HG03342 (cell line): ENCODE measurements around the gene C9orf43.
"Not testable (repeated sequence)": the region's sequence is repeated elsewhere in the genome, so short reads cannot be mapped to it uniquely, and the experiment has no call there.

Source experiments
- ATAC-seq: cut with Tn5 transposase; IDR thresholded peaks from one replicate; pipeline ENCODE4 v1.9.1; 2021; ENCODE audit warnings: mild to moderate bottlenecking, moderate library complexity; ENCODE audit not compliant: unreplicated experiment

The C9orf43 gene

GRCh38 chr9:113409883-113410206, 702 bp upstream of the C9orf43 start:
- peak; percentile 1 for ATAC-seq

GRCh38 chr9:113416149-113416721, 5.7 kb downstream of the C9orf43 start:
- ATAC-seq = peak; percentile 94

- ATAC-seq = no peak
Measured at GRCh38 chr9:113417370-113417769, 6.8 kb downstream of the C9orf43 start.

- ATAC-seq = no peak
Measured at GRCh38 chr9:113421726-113422125, 11.2 kb downstream of the C9orf43 start.

GRCh38 chr9:113425072-113425471, 14.5 kb downstream of the C9orf43 start:
- no peak for ATAC-seq

GRCh38 chr9:113426701-113427100, 16.2 kb downstream of the C9orf43 start:
- ATAC-seq = no peak

- no peak for ATAC-seq
Measured at GRCh38 chr9:113427629-113428028, 17.1 kb downstream of the C9orf43 start.

- peak; percentile 47 for ATAC-seq
Measured at GRCh38 chr9:113428062-113428615, 17.6 kb downstream of the C9orf43 start.

- no peak for ATAC-seq
Measured at GRCh38 chr9:113431191-113431590, 20.6 kb downstream of the C9orf43 start.

GRCh38 chr9:113436728-113437515, 26.4 kb downstream of the C9orf43 start:
- no peak for ATAC-seq

- not testable (repeated sequence) for ATAC-seq
Measured at GRCh38 chr9:113437716-113438115, 27.2 kb downstream of the C9orf43 start.

- ATAC-seq = no peak
Measured at GRCh38 chr9:113444736-113445135, 34.2 kb downstream of the C9orf43 start.

GRCh38 chr9:113446323-113446740, 35.8 kb downstream of the C9orf43 start:
- no peak for ATAC-seq

GRCh38 chr9:113449376-113449775, 38.8 kb downstream of the C9orf43 start:
- no peak for ATAC-seq

- ATAC-seq = no peak
Measured at GRCh38 chr9:113452113-113452605, 41.6 kb downstream of the C9orf43 start.

GRCh38 chr9:113454914-113455761, 44.6 kb downstream of the C9orf43 start:
- ATAC-seq = no peak

- no peak for ATAC-seq
Measured at GRCh38 chr9:113456235-113456634, 45.7 kb downstream of the C9orf43 start.

GRCh38 chr9:113461285-113461684, 50.7 kb downstream of the C9orf43 start:
- ATAC-seq = no peak

GRCh38 chr9:113461943-113462342, 51.4 kb downstream of the C9orf43 start:
- ATAC-seq = no peak

- ATAC-seq = no peak
Measured at GRCh38 chr9:113462781-113463286, 52.3 kb downstream of the C9orf43 start.
